Measurements from ENCODE around the gene OPTC. TPM values are rescaled to one million over a fixed set of nuclear protein-coding genes. Genes with fewer than 3 reads are reported as not detected.

Gene OPTC
- total and polyA plus RNA-seq, 9 of the 15 experiments (the other 6 are each of a cell fraction or from before 2014, with no cell fraction given): not detected

DNA sequence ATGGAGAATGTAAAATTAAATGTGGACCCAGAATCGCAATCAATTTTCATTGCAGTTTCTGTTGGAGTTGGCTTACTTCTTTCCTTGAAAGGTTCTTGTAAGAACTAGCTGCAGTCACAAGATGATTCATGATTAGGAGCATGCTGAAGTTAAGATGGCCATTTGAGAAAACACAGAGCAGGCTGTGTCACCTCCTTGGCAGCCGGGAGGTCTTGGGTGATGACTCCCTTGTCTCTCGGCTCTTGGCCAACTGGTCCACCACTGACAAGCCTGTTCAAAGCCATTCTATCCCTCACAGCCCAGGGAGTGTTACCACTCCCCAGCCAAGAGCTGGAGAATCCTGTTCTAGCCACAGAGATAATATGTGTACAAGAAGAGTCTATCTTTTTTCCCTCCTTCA lies 40.6 kb downstream of the OPTC start:
- intact Hi-C loops (cut with micrococcal nuclease): no loop called here

More for the DNA sequence above, 40.6 kb downstream of the OPTC start:
- Histone ChIP-seq H3K27me3 (ENCODE audit: control insufficient read depth in 2 of 2, insufficient read depth in 2 of 2, low read length in 2 of 2) (peaks cover 27 to 54% of the 10 kb centered on the region in 2 experiments), H3K4me2 (ENCODE audit: insufficient read depth, low read length) (no peak overlapping the region), H3K9me3 (replicated peaks; ENCODE audit: control insufficient read depth, insufficient read depth, low read depth, low read length) (no peaks in the 10 kb centered on the region), H4K20me1 (replicated peaks; ENCODE audit: control insufficient read depth, insufficient read depth, low read length) (no peaks in the 10 kb centered on the region), H3K36me3 (ENCODE audit: control insufficient read depth, insufficient read depth, low read length) (no peaks in the 10 kb centered on the region), H3K9me1 (ENCODE audit: control insufficient read depth, insufficient read depth, low read length) (no peaks in the 10 kb centered on the region), H3K27ac (ENCODE audit: extremely low read depth, low read depth, low read length) (no peak overlapping the region), H3K9ac (ENCODE audit: insufficient read depth in 1 of 2, low read depth in 2 of 2, low read length in 2 of 2) (no peak overlapping the region), H3K4me1 (replicated peaks in 1 of 2; ENCODE audit: control insufficient read depth in 2 of 2, insufficient read depth in 2 of 2, low read length in 2 of 2) (no peaks in the 10 kb centered on the region), H2AFZ (ENCODE audit: low read depth, low read length) (no peak overlapping the region), H3K4me3 (no peak overlapping the region), H3K79me2 (ENCODE audit: control insufficient read depth, insufficient read depth, low read length) (no peaks in the 10 kb centered on the region)
- in situ Hi-C loops (cut with MboI): no loop called here
- DNase-seq (ENCODE audit: extremely low read depth in 1 of 4, low spot score in 3 of 4): no peak
- FAIRE-seq: no peak
- BruUV-seq (replicated peaks): no TSS peak
- WGBS (ENCODE audit: insufficient coverage, low coverage, missing lambda C conversion rate): 0% methylated on average over 3 of the region's 3 CpGs
- no peak for ATAC-seq
- ChIA-PET CTCF (ENCODE audit: low intra/inter-chr PET ratio) (no interaction called here), POLR2A (interaction anchor here (0.9 kb wide), 1 partner anchor 14 kb away, joined by 6 read pairs; no protein-coding TSS in a partner anchor)
- no peak for TF ChIP-seq PBX2 (CRISPR knock-in tag; IDR thresholded peaks at IDR 0.05; ENCODE audit: low read depth)
- peak; percentile 31; the same call in 1 of the 2 replicates for TF ChIP-seq PBX2 (tag; conservative IDR thresholded peaks at IDR 0.05; ENCODE audit: low read depth)
- no peak for TF ChIP-seq ZBTB7A (IDR thresholded peaks at IDR 0.05; ENCODE audit: borderline replicate concordance, control insufficient read depth, low read depth, low read length)

Data from K562 (cell line).